AML-193 (cell line): ENCODE data around the gene TBX19.
"Not testable (repeated sequence)": the region's sequence is repeated elsewhere in the genome, so short reads cannot be mapped to it uniquely, and the experiment has no call there.

Experiments used
- DNase-seq, 2 experiments: peaks; one replicate each; lab custom pipeline; 2025; lab: John Stamatoyannopoulos, UW

The TBX19 gene

DNA sequence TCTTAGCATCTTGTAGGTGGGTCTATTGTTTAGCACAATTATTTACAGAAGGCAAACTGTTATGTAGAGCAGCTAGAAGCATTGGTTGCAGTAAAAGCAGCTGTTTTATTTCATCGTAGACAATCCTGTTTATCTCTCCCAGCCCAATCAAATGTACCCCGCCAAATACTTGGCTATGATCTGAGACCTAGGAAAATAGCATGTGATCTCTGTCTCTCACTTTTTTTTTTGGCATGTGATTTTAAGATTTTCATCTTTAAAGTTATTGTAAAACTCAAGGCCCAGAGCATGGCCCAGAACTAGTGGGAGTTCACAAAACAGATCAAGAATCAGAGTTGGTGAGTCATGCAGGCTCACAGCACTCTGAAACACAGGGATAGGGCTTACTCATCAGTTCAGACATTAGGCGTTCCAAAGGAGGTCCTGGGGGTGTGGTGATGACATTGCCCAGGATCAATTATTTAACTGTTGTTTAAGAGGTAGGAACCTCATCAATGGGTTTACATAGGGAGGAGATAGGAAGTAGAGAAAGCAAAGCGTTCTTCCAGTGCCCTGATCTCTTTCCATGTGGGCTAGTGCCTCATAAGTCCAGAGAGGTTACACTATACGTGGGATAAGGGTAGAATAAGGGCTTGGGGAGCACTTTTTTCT is 40.2 kb downstream of the TBX19 start:
- DNase-seq: no peak

DNA sequence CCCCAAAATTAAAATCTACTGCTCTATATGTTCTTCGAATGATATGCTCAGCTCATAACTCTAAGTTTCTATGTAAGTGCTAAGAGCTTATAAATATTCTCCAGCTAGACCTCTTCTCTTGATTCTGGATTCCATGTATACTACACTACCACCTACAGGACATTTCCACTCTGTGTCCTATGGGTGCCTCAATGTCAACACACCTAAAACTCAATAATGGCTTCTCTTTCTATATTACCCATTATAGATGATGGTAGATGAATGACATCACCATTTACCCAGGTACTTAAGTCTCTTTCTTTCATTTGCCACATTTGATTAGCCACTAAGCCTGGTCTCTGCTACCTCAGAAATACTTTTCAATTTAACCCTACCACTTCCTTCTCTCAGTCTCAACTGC is 41.3 kb downstream of the TBX19 start:
- peak; percentile 23 to 43 for DNase-seq

DNA sequence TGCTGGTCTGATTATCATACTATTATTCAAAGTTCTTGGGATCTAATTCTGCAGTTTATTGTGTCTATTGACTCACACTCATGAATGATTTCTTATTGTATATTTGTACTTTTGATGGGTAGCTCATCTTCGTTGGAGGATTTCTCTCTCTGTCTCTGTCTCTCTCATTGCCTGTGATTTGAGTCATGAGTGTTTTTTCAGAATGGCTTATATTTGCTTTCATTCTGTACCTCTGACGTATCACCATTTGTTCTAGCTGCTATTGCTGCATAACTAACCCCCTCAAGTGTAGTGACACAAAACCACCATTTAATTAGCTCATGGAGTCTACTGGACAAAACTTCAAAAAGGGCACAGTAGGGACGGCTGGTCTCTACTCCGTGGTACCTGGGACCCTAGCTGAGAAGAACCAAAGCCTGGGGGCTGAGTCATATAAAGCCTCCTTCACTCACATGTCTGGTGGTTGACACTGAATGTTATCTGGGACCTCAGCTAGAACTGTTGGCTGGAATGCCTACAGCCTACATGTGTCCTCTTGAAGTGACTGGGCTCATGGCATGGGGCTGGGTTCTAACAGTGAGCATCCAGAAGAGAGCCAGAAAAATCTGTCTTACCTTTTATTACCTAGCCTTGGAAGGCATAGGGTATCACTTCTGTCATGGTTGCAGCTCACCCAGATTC is 44.2 kb downstream of the TBX19 start:
- no peak for DNase-seq

DNA sequence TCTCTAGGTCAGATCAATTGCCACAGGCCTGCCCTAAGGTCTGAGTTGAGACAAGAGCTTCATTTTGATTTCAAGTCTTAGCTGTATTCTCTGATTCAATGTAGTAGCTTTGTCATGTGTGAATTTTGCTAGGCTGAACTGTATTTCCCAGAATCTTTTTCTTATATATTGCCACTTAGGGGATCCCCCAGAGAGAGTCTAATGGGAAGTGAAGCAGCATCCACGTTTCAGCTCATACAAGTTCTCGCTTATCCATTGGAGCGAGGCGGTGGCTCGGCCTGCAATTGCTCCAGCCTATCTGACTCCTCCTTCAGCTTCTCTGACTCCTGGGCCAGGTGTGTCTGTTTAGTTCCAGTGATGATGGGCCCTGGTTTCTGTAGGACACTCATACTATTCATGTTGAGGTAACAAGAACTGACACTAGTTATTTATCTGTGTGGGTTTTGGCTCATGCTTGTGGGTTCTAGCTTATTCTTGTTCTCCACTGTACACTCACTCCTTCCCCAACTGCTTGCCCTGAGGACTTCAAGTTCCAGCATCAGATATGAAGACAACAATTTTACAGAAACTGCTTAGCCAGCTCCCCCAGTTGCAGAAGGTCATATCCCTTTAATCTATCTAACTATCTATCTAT is 48.2 kb downstream of the TBX19 start:
- DNase-seq: no peak

DNA sequence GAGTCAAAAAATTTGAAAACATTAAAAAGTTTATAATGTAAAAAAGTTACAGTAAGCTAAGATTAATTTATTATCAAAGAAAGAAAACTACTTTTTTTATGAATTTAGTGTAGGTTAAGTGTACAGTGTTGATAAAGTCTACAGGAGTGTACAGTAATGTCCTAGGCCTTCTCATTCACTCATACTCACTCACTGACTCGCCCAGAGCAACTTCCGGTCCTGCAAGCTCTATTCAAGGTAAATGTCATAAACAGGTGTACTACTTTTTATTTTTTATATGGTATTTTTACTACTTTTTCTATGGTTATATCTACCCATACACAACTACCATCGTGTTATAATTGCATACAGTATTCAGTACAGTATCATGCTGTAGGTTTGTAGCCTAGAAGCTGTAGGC is 49.6 kb downstream of the TBX19 start:
- DNase-seq: no peak

DNA sequence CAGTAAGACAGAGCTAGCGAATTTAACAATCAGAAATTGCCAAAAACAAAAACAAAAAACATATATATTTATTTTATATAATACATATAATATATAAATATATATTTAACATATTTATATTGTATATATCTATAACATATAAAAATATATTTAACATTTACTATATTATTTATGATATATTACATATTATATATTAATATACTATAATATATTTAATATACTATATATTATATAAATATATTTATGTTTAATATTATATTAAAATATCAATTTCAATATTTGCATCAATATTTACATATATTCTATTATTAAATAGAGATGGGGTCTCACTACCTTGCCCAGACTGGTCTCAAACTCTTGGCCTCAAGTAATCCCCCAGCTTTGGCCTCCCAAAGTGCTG is 50.9 kb downstream of the TBX19 start:
- no peak for DNase-seq

DNA sequence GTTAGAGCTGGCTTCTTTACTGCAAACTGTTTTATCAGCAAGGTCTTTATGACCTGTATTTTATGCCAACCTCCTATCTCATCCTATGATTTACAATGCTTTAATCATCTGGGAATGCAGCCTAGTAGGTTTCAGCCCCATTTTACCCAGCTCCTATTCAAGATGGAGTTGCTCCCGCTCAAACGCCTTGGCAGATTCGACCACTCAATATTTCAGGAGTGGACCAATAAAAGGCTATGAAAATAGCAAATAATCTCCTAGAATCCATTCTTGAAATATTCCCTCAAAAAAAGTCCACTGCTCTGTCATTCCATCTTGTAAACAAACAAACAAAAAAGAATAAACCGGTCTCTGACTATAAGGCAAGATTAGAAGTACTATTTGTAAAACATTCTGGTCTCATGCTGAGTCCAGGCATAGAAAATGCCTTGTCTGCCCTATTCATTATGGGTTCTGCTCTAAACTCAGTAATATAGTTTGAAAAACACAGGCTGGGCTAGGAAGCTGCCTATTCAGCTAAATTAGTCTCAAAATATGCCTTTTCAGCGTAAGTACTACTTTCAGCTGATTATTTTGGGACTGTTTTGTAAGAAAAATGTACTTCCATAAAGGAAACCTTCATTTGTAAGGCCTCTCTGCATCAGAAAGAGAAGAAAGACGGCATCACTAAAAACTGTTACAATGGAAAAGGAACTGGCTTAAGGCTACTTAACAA is 53.0 kb downstream of the TBX19 start:
- no peak for DNase-seq

DNA sequence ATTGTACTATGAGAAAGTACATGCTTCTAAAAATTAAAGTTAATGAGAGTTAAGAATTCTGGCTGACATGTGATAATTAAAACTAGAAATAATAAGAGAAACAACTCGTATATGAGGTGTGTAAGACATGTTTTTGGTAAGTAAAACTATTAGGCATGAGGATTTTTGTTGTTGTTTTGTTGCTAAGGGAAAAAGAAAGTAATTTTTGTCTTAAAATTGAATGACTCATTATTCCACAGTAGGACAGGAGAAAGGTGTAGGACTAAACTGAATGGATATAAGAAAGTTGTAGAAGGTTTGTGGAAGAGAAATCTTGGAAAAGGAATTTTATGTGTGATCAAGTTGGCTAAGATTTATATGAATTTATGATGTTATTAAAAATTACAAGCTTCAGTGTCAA is 54.8 kb downstream of the TBX19 start:
- DNase-seq: no peak

DNA sequence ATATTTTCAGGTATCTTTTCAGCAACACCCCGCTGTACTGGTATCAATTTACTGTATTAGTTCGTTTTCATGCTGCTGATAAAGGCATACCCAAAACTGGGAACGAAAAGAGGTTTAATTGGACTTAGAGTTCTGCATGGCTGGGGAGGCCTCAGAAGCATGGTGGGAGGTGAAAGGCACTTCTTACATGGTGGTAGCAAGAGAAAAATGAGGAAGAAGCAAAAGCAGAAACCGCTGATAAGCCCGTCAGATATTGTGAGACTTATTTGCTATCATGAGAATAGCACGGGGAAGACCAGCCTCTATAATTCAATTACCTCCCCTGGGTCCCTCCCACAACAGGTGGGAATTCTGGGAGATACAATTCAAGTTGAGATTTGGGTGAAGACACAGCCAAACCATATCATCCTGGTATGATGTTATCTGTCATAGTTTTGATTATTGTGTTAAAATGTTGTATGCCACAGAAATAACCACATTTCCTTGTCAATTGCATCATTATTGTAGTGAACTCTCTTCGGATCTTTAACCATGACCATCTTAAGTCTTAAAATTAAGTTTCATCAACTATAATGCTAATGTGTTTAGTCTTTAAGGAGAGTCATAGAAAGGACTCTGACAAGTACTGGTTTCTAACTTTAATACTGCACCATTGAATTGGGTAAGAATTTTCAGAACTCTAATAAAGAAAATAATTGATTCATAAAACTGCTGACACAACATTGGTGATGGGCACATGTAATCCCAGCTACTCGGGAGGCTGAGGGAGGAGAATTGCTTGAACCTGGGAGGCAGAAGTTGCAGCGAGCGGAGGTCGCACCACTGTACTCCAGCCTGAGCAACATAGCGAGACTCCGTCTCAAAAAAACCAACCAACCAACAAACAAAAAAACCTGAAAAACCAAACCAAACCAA is 58.2 kb downstream of the TBX19 start:
- no peak for DNase-seq

DNA sequence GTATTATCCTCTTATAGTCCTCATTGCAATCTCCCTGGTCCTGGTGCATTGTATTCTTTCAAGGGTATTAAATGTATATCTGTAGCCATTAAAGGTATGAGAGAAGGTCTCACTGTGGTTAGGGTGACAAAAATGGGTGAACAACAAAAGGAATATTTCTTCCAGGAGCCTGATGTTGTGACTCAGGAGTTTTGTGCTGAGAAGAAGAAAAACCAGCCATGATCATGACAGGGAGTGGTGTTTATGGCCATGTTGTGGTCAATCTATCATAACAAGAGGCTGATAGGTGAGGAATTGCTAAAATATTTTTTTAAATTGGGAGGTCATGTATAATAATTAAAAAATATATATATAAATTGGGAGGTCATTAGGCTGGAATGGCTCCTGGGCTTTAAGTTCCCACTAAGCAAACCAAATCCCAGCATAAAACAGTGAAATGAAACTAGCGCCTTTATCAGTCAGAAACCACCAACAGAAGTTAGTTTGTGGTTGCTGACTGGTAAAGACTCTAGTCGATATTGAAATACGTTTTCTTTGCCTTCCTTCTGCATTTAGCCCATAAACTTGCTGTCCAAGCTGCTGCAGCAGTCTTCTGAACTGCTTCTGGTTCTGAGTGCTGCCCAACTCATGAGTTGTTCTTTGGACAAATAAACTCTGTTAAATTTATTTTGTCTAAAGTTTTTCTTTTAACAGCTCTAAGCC is 60.3 kb downstream of the TBX19 start:
- DNase-seq: no peak

DNA sequence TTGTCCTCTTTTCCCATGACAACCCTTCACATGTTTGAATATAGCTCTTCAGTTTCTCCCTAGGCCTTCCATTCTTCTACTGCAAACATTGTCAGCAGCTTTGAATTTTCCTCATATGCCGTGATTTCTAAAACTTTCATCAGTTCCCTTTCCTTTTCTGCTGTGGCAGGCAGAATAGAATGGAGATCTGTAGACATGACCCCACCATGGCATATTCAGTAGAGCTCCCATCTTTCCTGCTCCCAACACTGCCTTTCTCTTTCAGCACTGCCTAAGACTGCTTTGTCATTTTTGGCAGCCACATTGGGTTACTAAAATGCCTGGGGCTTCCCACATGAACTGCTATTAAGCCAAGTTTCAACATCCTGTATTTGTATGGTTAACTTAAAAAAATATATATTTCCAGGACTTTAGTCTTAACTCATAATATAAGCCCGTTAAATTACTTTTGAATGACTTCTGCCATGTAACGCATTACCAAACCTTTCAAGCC is 60.9 kb downstream of the TBX19 start:
- peak in 1 of 2 experiments; percentile 3 for DNase-seq

DNA sequence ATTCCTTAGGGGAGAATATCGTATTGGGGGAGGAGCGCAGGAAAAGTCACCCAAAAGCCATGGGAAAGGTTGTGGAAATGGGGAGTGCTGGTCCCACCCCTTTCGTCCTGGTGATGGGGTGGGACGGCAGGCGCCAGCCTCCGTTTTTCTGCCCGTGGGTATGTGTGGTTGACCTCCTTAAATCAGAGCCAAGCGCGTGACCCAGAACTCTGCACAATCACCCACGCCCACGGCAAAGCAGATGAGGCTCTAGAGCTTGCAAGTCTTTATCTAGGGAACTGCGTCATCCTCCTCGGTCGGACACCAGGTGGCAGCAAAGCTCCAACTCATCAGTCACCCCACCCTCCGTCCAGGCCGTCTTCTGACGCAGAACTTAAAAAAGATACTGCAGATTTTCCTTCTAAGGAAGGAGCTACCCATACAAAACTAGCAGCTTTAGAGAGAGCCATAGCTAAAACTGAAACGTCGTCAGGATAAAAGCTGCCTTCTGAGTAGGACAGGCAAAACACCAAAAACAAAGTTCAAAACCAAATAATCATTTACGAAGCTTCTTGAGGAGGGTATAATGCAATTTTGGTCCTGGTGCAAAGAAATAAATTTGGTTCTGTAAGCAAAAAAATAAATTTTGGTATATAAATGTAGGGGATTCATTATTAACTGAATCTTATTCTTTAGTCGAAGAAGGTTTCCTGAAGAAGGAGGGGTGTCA is 62.0 kb downstream of the TBX19 start:
- DNase-seq: peak; percentile 71 to 79

DNA sequence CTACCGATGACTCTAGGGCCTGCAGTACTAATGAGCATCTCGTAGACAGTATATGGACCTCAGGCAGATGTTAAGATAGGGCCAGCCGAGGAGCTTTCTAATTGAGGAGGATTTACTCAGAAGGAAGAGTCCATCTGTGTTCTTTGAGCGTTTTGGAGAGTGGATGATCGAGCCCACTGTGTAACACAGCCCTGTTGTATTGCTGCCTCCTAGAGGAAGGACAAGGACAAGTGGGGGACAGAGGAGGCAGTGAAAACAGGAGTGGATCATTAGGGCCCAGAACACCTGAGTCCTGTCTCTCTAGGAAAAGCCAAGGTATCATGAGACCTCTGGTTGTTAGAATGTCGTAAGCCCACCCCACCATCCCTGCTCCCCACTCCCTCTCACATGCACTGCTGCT is 62.9 kb downstream of the TBX19 start:
- no peak for DNase-seq

DNA sequence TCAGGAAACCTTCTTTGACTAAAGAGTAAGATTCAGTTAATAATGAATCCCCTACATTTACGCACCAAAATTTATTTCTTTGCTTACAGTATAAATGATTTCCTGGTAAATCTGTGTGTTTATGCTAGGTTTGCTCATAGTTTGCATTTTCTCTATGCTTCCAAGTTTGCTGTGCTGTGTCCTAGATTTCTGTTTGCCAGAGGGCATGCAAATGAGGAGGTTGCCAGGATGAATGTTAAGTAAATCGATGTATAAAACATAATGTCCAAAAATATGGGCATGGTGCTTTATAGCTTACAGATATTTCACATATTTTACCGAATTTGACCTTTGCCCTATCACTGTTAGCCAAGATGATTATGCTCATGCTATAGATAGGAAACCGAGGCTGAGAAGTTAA is 63.8 kb downstream of the TBX19 start:
- DNase-seq: no peak

DNA sequence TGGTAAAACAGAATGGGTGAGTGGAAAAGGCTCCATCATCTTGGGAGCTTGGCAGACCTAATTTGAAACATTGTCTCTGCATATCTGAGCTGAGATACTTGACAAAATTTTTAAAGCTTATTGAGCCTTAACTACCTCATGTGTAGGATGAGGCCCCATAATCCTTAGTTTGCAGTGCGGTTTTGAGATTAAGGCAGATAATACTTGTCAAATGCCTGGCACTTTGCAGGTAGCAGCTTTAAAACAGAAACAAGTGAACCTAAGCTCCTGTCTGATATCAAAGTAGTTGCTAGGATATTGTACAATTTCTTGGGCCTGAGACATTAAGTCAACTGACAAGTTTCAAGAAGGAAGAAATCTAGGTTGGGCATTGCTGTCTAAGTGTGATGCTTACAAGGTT is 65.3 kb downstream of the TBX19 start:
- no peak for DNase-seq

DNA sequence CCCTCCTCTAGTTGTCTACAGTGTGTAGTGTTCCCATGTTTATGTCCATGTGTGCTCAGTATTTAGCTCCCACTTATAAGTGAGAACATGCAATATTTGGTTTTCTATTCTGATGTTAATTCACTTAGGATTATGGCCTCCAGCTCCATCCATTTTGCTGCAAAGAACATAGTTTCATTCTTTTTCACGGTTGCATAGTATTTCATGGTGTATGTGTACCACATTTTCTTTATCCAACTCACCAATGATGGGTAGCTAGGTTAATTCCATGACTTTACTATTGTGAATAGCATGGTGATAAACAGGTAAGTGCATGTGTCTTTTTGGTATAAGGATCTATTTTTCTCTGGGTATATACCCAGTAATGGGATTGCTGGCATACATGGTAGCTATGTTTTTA is 67.0 kb downstream of the TBX19 start:
- DNase-seq: no peak

DNA sequence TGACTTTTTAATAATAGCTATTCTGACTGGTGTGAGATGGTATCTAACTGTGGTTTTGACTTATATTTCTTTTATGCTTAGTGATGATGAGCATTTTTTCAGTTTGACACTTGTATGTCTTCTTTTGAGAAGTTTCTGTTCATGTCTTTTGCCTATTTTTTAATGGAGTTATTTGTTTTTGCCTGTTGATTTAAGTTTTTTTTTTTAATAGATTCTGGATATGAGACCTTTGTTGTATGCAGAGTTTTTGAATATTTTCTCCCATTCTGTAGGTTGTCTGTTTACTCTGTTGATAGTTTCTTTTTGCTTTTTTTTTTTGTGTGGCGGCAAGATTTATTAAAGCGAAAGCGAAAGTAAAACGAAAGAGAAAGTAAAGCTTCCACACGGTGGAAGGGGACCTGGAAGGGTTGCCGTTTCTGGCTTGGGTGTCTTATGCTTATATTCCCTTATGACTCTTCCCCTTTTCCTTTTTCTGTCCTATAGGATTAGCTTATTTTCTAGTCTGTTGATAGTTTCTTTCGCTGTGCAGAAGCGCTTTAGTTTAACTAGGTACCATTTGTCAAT is 67.6 kb downstream of the TBX19 start:
- peak in 1 of 2 experiments; percentile 47 for DNase-seq

DNA sequence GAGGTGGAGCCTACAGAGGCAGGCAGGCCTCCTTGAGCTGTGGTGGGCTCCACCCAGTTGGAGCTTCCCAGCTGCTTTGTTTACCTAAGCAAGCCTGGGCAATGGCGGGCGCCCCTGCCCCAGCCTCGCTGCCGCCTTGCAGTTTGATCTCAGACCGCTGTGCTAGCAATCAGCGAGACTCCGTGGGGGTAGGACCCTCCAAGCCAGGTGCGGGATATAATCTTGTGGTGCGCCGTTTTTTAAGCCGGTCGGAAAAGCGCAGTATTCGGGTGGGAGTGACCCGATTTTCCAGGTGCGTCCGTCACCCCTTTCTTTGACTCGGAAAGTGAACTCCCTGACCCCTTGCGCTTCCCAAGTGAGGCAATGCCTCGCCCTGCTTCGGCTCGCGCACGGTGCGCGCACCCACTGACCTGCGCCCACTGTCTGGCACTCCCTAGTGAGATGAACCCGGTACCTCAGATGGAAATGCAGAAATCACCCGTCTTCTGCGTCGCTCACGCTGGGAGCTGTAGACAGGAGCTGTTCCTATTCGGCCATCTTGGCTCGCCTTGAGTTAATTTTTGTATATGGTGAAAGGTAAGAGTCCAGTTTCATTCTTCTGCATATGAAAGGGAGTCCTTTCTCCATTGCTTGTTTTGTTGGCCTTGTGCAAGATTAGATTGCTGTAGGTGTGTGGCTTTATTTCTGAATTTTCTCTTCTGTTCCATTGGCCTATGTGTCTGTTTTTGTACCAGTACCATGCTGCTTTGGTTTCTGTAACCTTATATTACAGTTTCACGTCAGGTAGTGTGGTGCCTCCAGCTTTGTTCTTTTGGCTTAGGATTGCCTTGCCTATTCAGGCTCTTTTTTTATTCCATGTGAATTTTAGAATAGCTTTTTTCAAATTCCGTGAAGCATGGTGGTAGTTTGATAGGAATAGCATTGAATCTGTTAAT is 73.9 kb downstream of the TBX19 start:
- DNase-seq: not testable (repeated sequence)
